Peyer's patch (tissue), 4 donors: ENCODE data around the gene TRAPPC10. TPM values are rescaled to one million over a fixed set of nuclear protein-coding genes. Genes with fewer than 3 reads are reported as not detected.

Experiments
- DNase-seq, 3 donors: peaks; one replicate each; pipeline ENCODE4 v3.0.0-alpha.2; 2017 to 2019
- H3K27ac ChIP-seq, 4 donors: fragments of 200-600 bp; sonication (generic); one replicate each; pipeline ENCODE4 v1.5.1; 2016 to 2019
- H3K27me3 ChIP-seq, 2 donors: fragments of 200-600 bp; sonication (generic); one replicate each; pipeline ENCODE4 v1.5.1; 2019
- H3K36me3 ChIP-seq, 3 donors: fragments of 200-600 bp; sonication (generic); one replicate each; pipeline ENCODE4 v1.5.1; 2016 to 2019
- H3K4me1 ChIP-seq, 4 donors: fragments of 200-600 bp; sonication (generic); one replicate each; pipeline ENCODE4 v1.5.1; 2016 to 2019
- H3K4me3 ChIP-seq, 4 donors: fragments of 200-600 bp; sonication (generic); 1 replicate in 3 of 4; 2 replicates in 1 of 4; pipeline ENCODE4 v1.5.1; 2016 to 2019; ENCODE audit warnings: mild to moderate bottlenecking in 1 of 4
- H3K9me3 ChIP-seq, 4 donors: fragments of 200-600 bp; sonication (generic); one replicate each; pipeline ENCODE4 v1.5.1; 2016 to 2019; ENCODE audit warnings: mild to moderate bottlenecking in 1 of 4
- POLR2A ChIP-seq, 2 donors: fragments of 450-650 bp; IDR thresholded peaks; one replicate each; pipeline ENCODE4 v1.5.1; 2017; ENCODE audit warnings: antibody characterized with exemption in 2 of 2, mild to moderate bottlenecking in 2 of 2, moderate library complexity in 2 of 2
- total RNA-seq, 4 donors: library from RNA; depleted of rRNA; stranded (reverse); fragments of >200 nt; gene quantifications; one replicate each; pipeline ENCODE4 v1.1.0, GENCODE V29; 2016
- TF ChIP-seq, protein P1 (sequence below), 6 experiments: fragments of 450-650 bp in 4 of 6; fragments of 200-600 bp in 2 of 6; sonication (generic) in 1 of 6; IDR thresholded peaks; one replicate each; pipeline ENCODE4 v1.5.1; 2017 to 2019; ENCODE audit warnings: antibody characterized with exemption in 6 of 6, mild to moderate bottlenecking in 3 of 6, moderate library complexity in 1 of 6

Gene TRAPPC10
- total RNA-seq, 4 donors from 2014 or later: 62.2 to 153 (median 93.0) TPM

DNA sequence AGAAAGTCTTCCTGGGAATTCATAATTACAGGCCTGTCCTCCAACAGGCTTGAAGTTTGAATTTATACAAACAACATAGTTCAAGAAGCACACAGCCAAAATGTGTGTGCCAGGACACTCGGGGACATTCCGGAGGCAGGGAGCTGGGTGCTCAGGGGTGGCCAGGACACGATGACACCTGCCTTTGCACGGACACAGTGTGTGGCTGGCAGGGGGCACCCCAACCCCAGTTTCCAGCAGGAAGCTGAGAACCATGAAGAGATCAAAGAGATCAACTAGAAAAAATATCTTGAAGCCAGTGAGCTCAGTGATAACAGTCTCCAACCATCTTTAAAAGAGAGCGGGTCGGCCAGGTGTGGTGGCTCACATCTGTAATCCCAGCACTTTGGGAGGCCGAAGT is 32.5 kb upstream of the TRAPPC10 start:
- Histone ChIP-seq H3K36me3 (peaks cover 0 to 68% (median 0%) of the 10 kb centered on the region in 3 donors), H3K4me3 (no peak overlapping the region), H3K9me3 (no peaks in the 10 kb centered on the region), H3K4me1 (peaks cover 0 to 6% (median 0%) of the 10 kb centered on the region in 4 donors), H3K27me3 (no peaks in the 10 kb centered on the region), H3K27ac (no peak overlapping the region)
- no peak for TF ChIP-seq POLR2A (IDR thresholded peaks at IDR 0.05)
- TF ChIP-seq, protein P1, sequence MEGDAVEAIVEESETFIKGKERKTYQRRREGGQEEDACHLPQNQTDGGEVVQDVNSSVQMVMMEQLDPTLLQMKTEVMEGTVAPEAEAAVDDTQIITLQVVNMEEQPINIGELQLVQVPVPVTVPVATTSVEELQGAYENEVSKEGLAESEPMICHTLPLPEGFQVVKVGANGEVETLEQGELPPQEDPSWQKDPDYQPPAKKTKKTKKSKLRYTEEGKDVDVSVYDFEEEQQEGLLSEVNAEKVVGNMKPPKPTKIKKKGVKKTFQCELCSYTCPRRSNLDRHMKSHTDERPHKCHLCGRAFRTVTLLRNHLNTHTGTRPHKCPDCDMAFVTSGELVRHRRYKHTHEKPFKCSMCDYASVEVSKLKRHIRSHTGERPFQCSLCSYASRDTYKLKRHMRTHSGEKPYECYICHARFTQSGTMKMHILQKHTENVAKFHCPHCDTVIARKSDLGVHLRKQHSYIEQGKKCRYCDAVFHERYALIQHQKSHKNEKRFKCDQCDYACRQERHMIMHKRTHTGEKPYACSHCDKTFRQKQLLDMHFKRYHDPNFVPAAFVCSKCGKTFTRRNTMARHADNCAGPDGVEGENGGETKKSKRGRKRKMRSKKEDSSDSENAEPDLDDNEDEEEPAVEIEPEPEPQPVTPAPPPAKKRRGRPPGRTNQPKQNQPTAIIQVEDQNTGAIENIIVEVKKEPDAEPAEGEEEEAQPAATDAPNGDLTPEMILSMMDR (IDR thresholded peaks at IDR 0.05): no peak
- no peak for DNase-seq

DNA sequence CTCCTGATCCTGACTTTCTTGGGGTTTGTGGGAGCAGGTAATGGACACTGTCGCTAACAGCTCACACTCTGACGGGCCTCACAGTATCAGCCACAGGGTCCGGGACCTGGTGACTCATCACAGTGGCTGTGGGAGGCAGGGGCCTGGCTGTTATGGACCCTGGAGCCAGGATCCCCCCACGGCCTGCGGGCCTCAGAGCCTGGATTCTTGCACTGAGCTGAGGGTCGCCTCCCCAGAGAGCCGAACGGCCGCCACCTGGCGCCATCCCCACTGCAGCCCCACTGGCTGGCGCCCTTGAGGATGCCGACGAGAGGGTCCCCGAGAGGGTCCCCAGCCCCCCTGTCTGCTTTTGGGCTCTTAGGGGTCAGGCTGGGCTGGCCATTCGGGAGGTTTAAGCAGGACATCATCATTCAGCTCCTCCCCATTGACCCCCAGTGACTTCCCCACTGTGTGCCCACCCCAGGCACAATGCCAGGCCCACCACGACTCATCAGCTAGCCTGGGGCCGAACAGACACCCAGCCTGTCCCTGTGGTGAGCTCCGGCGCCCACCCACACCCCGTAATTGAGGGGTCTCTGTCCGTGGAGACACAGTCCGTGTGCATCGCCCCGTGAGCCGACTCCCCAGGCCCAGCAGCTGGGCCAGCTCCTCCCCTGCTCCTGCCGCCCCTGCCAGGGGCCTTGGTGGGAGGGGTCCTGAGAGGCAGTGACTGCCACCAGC is 30.8 kb upstream of the TRAPPC10 start:
- Histone ChIP-seq H3K27me3 (no peaks in the 10 kb centered on the region), H3K9me3 (no peaks in the 10 kb centered on the region), H3K36me3 (peaks cover 0 to 68% (median 0%) of the 10 kb centered on the region in 3 donors), H3K4me1 (peaks cover 0 to 3% (median 0%) of the 10 kb centered on the region in 4 donors), H3K4me3 (no peak overlapping the region), H3K27ac (no peak overlapping the region)
- TF ChIP-seq POLR2A (IDR thresholded peaks at IDR 0.05): no peak
- TF ChIP-seq, protein P1 (IDR thresholded peaks at IDR 0.05): no peak
- no peak for DNase-seq

DNA sequence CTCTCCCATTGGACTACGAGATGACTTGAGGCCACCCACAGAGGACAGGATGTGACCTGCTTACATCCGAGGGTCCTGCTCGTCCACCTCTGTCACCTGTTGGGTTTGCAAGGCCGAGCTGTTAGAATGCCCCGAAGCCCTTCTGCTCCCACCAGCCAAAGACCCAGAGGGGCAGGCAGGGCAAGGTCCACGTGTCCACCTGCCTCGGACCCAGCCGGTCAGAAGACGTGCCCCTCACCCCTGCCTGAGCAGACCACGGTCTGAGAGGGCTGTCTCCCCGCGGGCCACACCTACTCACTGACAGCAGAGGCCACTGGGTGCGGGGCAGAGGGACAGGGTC is 30.3 kb upstream of the TRAPPC10 start:
- H3K36me3 ChIP-seq: peaks cover 0 to 64% (median 0%) of the 10 kb centered on the region in 3 donors
- H3K4me3 ChIP-seq: no peak overlapping the region
- H3K9me3 ChIP-seq: no peaks in the 10 kb centered on the region
- no peak for DNase-seq
- H3K27ac ChIP-seq: no peak overlapping the region
- peaks cover 0 to 3% (median 0%) of the 10 kb centered on the region in 4 donors for H3K4me1 ChIP-seq
- H3K27me3 ChIP-seq: no peaks in the 10 kb centered on the region
- TF ChIP-seq, protein P1 (IDR thresholded peaks at IDR 0.05): no peak
- TF ChIP-seq POLR2A (IDR thresholded peaks at IDR 0.05): no peak

DNA sequence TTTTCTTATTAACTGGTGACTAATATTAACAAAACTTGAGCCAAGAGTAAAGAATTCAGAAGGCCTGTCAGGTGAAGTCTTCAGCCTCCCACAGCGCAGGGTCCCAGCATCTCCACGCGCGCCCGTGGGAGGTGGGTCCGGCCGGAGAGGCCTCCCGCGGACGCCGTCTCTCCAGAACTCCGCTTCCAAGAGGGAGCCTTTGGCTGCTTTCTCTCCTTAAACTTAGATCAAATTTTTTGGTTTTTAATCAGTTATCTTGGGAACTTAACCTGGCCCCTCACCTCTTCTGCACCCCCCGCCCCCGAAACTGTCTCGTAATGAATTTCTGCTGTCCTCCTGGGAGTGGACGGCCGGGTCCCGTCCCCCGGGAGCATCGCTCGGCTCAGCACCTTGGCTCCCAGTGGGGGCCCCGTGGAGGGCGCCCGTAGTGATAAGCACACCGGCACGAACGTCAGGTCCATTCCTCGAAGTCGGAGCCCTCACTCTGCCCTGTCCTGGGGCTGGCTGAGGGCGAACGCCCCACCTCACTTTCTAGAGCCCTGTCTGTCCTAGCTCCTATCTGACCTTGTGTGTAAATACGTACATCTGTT is 29.5 kb upstream of the TRAPPC10 start:
- no peak for DNase-seq
- no peak for TF ChIP-seq POLR2A (IDR thresholded peaks at IDR 0.05)
- TF ChIP-seq, protein P1 (IDR thresholded peaks at IDR 0.05): no peak
- no peaks in the 10 kb centered on the region for H3K9me3 ChIP-seq

DNA sequence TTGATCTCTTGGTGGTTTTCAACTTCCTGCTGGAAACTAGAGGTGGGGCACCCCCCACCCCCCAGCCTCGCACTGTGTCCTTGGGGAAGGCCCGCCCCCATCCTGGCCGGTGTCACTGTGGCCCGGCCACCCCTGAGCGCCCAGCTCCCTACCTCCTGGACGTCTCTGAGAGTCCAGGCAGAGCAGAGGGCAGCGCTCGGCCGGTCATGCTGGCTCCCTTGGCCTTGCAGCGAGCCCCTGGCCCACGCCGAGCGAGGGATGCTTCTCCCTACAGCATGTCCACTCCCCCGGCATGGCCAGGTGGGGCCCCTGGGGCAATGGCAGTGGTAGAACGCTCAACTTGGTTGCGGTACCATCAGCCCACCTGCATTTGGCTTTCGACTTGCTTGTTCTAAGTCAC is 28.7 kb upstream of the TRAPPC10 start:
- H3K27ac ChIP-seq: no peak overlapping the region
- no peaks in the 10 kb centered on the region for H3K27me3 ChIP-seq
- H3K4me1 ChIP-seq: peaks cover 0 to 3% (median 0%) of the 10 kb centered on the region in 4 donors
- no peak for TF ChIP-seq POLR2A (IDR thresholded peaks at IDR 0.05)
- TF ChIP-seq, protein P1 (IDR thresholded peaks at IDR 0.05): no peak
- no peak for DNase-seq
- H3K36me3 ChIP-seq: peaks cover 0 to 49% (median 0%) of the 10 kb centered on the region in 3 donors
- H3K4me3 ChIP-seq: no peak overlapping the region
- H3K9me3 ChIP-seq: no peaks in the 10 kb centered on the region

More for the DNA sequence above, 29.5 kb upstream of the TRAPPC10 start:
- H3K4me1 ChIP-seq: peaks cover 0 to 3% (median 0%) of the 10 kb centered on the region in 4 donors
- H3K27ac ChIP-seq: no peak overlapping the region
- no peak overlapping the region for H3K4me3 ChIP-seq
- no peaks in the 10 kb centered on the region for H3K27me3 ChIP-seq
- peaks cover 0 to 57% (median 0%) of the 10 kb centered on the region in 3 donors for H3K36me3 ChIP-seq
